ENCODE results near the gene LMNTD1.

LMNTD1 gene

DNA sequence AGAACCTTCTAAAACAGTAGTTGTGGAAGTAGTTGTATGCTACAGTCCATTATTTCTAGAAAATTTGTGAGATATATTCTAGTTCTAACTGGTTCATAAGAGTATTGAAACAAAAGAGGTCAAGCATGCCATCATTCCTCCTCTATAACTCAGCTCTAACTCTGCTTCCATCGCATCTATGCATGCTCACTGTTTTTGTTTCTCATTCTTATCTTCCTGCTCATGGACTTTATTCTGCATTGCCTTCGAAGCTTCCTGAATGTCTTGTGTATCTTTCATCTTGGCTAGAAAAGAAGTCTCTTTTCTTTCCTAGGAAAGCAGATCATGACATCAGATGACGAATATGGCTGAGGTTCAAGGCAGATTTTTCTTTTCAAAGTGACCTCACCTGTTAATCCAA, 402 bp downstream of the LMNTD1 start:
- DNase-seq (ENCODE audit: low read depth in 2 of 2), result no peak

DNA sequence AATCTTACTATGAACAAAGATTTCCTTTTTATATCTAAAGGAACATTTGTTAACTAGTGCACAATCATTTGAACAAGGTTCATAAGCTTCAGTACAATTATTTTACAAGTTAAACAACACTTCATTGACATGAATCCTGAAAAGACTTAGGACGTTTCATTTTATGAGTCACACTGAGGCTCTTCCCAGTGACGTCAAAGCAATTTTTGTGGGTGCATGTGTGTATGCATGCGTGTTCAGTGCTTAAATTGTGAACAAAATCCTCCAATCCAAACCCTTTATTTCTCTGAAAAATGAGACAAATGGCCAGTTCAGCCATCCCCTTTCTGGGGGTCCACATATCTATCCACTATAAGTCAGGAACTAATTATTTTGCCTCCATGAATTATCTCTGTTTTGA, 2.9 kb downstream of the LMNTD1 start:
- DNase-seq (ENCODE audit: low read depth in 2 of 2), result no peak

DNA sequence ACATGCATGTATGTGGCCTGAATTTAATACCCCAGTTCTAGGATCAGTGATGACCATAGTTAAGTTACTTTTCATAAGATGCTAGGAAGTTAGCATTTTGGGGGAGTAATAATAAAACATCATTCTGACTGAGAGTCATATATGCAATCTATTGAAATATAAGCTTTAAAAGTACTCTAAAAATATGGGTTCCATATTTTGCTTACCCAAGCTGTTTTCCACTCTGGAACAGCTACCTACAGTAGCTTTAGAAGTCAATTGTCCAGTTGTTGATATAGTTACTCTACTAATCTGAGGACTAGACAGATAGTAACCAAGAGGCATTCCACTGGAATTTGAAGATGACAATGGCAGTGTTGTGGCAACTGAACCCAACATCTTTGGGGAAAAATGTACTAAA, 4.0 kb downstream of the LMNTD1 start:
- no peak for DNase-seq (ENCODE audit: low read depth in 2 of 2)

DNA sequence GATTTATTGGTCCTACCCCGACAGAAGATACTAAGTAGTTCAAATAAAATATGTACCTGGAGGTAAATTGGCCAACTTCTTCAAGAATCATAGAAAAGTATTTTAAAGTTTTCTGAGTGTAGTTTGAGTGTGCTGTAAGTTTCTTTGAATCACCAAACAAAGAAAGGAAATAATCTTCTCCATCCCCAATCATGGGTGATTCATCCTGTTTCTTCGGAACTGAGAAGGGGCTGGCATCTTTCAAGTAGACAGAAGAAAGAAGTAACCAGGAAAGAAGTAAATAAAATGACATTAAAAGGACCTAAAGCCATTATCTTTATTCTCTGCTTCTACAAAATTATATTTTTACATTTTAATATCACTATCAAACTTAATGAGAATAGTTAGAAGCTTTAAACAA, 6.8 kb downstream of the LMNTD1 start:
- DNase-seq (ENCODE audit: low read depth in 2 of 2), result no peak

DNA sequence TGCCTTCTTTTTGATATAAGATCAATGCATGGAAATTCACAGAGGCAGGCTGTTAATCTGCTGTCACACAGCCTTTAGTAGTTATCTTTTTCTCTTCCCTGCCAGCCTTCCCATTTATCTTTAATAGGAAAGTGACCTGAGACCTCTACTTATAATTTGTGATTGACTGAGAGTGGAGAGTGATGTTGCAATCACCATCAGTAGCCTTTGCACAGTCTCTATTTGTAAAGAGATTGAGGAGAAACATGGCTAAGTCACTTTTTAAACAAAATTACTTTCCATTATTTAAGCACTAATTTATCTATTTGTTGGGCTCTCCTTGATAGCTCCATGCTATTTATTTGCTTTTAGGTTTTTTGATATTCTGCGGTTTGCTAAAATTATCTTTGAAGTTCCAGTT, 19.9 kb downstream of the LMNTD1 start:
- no peak for DNase-seq (ENCODE audit: low read depth in 2 of 2)

DNA sequence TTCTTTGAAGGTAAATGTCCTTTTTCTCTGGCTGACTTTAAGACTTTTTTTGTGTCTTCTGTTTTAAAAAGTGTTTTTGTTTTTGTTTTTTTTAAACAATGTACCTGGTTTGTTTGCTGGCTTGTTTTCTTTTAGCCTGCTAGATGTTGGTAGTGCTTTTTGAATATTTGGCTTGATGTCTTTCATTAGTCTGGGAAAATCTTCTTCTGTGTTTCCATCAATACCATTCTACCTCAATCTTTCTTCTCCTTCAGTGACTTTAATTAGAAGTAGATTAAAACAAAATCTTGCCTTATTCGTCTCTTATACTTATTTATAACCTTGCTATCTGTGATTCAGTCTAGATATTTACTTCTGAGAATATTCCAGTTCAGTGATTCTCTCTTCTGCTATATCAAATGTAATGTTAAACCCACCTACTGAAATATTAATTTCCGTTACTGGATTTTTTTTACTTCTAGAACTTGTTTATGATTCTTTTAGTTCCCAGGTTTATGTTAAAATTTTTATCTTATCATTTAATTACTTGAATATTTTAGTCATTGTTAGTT, 21.5 kb downstream of the LMNTD1 start:
- no peak for DNase-seq (ENCODE audit: low read depth in 2 of 2)

DNA sequence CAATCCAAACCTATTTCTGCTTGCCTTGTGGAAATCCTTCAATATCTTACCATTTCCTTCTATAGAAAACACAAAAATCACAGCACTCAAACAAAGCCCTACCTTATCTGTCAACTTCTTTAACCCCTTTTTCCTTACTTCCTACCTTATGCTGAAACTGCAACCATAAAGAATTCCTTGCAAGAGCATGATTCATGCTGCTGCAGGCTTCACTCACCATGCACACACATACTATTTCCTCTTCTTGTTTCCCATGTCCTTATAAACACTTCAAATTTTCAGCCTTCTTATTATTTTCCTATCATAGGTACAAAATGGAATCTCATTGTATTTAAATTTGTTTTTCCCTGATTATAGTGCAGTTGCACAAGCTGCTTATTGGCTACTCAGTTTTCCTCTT, 23.3 kb downstream of the LMNTD1 start:
- no peak for DNase-seq (ENCODE audit: low read depth in 2 of 2)

DNA sequence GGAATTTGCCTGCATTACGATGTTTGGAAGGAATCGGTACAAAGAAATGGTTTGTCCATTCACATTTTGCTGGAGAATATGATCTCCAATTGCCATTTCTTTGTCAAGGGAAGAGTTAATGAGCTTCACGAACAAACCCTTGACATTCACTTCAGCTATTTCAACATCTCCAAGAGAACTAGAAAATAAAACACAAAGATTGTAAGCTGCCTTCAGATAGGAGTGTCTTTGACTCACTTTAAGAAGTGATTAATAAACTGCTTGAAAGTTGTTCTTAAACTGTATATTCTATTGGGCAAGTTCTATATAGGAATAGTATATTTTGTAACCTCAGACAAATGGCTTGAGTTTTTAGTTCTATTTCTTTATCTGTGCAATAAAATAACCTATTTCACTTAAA, 26.3 kb downstream of the LMNTD1 start:
- no peak for DNase-seq (ENCODE audit: low read depth in 2 of 2)

DNA sequence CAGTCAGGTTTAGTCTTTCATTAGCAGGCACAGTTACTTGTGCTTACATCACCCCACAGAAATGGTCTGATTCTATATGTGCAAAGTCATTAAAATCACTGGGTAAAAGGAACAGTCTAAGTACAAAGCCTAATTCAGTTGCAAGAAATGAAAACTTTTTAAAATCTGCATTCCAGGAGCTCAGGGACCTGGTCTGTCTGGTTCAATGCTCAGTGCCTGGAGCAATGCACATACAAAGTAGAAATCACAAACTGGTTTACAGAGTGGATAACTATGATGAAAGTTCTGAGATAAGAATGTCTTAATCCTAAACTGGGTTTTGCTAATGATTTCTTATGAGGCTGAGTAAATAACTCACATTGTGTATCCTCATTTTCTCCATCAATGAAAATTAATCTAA, 28.7 kb downstream of the LMNTD1 start:
- DNase-seq (ENCODE audit: low read depth in 2 of 2), result no peak

DNA sequence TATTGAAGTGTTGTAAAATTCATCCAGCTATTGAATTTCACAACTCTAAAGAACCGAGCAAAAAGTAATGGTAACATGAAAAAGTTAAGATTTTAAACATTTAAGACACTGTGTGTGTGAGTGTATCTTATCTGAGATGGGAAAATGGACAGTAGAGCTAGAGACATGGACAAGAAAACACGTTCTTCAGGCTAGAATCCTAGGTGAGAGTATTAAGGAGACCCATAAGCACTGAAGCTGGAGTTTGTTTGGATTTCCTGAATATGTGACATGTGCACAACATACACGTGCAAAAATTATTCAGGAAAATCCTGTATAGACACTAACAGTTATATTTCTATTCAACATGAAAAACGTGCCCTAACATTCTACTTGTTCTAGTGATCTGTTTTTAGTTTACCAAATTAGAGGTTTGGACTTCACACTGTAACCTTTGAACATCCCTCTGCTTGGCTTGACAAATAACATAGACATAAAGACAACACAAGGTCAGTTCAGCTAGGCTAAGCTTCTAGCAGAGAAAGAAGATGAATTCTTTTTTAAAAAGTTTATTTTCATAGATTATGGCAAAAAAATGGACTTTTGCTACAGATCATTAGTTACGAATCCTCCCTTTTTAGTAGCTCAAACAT, 31.3 kb downstream of the LMNTD1 start:
- no peak for DNase-seq (ENCODE audit: low read depth in 2 of 2)

DNA sequence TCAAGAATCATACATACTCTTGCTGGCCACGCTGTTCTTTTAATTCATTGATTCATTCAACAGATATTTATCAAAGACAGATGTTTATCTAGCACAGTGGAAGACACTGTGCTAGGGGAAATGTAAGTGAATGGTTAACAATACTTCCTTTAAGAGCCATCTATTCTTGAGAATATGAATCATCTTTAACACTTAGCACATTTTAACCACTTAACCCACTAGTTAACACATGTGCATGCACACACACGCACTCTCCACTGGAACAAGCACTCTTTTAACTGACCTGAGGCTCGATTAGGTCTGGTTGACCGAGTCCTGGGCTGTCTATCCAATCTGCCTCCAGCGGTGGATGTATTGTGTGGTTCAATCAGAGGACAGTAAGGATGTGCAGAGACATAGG, 34.6 kb downstream of the LMNTD1 start:
- DNase-seq (ENCODE audit: low read depth in 2 of 2), result no peak

DNA sequence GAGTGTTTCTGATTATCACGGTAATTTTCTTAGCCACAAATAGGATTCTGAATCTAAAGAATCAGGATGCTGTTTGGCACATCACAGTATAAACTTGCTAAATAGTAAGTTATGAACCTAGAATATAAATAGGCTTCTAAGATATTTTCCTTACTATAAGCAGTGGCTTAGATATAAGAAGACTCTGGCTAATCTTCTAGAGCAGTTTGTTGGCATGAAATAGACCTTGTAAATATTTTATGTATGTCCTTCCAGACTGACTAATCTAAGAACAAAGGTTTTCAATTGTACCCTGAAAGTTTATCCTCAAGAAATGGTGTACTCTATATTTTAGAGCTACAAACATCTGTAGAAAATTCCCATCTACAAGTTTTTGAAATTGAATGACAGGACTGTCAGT, 48.3 kb downstream of the LMNTD1 start:
- DNase-seq (ENCODE audit: low read depth in 2 of 2), result no peak

DNA sequence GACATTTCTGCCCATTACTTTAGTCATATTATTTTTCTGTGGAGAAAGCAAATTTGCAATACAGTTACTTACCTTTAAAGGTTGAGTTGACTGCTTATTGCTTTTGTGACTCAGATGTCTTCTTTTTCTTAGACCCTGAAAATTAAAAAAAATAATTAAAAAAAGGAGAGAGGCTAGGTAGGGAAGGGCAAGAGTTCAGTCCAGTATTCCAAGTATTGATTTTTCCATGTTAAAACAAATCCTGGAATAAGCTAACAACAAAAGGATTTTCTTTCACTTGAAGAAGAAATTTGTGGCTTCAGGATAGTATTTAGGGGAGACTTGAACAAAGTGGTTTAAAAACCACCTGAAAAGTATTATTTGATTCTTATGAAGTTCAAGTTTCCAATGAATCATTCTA, 49.4 kb downstream of the LMNTD1 start:
- no peak for DNase-seq (ENCODE audit: low read depth in 2 of 2)

DNA sequence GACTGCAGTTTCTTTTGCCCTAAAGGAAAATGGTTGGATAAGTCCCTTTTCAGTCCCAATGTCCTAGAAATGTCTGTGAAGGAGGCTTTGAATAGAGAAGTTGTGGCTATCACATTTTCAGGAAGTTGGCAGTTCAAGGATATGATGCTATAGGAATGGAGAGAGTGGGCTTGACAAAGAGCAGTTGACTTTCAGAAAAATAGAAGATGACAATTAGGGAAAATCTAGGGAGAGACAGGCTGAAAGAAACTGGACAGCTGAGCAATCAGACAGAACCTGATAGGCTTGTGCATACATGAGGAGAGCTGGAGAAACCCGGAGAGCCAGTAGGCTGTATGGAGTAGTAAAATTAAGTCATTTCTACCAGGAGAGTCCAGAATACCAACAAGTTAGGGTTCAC, 50.5 kb downstream of the LMNTD1 start:
- no peak for DNase-seq (ENCODE audit: low read depth in 2 of 2)

DNA sequence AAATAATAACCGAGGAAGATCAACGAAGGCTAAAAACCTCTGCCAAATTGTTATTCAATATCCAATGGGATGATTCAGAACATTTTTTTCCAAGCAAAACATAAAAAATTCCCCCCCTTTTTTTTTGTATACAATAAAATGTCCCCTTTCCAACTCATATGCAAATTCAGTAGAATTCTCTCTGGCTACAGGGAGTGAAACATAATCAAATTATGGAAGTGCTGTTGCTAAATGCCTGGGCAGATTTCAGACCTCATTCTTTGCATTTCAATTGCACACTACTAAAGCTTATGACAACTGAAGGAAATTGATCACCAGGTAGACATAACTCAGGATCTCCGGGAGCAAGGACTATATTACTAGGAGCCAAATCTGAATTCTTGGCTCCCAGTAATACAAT, 51.0 kb downstream of the LMNTD1 start:
- no peak for DNase-seq (ENCODE audit: low read depth in 2 of 2)

DNA sequence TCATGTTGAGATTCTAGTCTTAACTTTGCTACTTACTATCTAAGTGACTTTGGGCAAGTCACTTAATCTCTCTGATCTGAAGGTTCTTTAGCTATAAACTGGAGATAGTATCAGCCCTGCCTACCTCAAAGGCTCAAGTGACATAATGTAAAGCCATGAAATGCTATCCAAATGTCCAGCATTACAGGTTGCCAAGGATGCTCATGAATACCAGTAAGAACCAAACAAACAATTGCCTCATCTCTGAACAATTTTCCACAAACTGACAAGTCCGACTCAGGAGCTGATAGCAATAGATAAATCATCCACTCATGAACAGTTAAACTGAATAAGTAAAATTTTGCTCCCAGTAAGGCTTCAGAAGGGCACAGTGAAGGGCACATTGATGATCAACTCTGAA, 51.5 kb downstream of the LMNTD1 start:
- DNase-seq (ENCODE audit: low read depth in 2 of 2), result no peak

DNA sequence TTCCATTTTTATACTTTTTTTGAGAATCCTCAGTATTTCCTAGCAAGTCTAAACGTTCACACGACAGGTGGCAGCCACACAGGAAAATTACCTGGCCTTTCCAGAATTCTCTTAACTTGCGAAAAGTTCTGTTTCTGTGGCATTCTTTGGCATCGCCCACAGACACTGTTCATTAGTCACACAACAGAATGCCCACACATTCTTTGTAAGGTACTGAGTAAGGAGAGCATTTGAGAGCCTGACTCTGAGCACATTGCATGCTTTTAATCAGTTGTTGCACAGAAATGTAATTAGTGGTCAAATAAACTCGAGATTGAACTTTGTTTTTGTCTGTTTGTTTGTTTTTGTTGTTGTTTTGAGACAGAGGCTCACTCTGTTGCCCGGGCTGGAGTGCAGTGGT, 52.4 kb downstream of the LMNTD1 start:
- no peak for DNase-seq (ENCODE audit: low read depth in 2 of 2)

DNA sequence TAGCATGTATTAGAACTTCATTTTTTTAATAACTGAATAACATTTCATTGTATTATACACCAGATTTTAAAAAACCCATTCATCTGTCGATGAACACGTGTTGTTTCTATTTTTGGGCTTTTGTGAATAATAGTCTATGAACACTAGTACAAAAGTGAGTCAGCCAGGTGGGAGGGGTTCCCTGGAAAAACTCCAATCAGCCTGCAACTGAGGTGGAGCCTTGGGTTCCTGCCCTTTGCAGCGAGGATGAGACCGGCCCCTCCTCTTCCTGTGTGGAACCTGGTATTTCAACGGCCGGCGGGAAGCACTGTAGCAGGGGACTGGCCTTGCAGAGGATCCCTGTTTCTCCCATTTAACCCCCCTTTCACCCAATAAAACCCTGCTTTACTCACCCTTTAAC, 56.1 kb downstream of the LMNTD1 start:
- no peak for DNase-seq (ENCODE audit: low read depth in 2 of 2)

DNA sequence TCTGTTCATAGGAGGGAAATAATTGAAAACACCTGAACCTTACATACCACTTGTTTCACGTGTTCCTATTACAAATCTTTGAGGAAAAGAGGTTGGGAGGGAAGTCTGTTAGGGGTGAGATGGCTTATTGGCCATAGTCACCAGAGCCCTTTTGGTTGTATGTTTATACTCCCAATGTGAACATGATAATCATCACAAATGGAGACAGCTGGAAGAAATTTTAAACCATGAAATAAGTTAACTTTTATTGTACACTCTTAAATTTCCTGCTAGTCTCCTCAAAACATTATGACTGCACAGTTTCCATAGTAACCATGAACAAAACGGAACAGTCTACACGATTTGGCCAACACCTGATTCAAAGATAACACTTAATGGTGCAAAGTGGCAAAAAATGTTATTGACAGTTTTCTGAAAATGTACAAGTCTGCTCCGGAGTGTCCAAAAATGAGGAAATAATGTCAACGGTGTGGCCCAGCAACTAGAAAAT, 56.9 kb downstream of the LMNTD1 start:
- DNase-seq (ENCODE audit: low read depth in 2 of 2), result no peak

DNA sequence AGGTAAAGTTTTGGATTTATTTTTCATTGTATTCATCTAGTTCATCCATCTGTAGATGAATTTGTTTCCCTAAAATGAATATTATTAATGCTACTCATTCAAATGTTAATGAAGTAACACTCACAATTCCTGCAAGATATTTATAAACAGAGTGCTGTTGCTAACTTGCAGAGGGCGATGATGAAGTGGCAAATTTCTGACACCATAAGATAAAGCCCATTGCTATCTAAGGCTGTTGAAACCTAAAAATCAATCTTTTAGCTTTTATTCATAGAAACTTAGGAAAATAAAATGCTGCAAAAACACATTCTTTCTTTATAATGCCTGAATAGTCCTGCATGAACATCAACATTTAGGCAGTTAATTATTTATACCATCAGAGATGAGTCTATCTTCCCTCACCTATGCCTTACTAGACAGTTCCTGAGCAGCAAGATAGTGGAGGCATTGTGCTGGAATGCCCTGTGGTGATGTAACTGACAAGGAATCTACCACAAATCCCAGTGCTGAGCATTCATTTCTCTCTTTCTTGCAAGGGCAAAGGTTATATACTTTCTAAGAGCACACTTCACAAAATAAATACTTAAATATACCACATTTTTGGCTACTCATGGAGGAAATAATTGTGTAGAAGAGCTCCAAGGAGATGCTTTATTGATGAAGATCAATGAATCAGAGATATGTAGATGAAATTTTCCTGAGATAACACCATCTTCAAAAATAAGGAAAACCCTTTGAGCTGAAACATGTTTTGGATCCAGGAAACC, 57.6 kb downstream of the LMNTD1 start:
- no peak for DNase-seq (ENCODE audit: low read depth in 2 of 2)

DNA sequence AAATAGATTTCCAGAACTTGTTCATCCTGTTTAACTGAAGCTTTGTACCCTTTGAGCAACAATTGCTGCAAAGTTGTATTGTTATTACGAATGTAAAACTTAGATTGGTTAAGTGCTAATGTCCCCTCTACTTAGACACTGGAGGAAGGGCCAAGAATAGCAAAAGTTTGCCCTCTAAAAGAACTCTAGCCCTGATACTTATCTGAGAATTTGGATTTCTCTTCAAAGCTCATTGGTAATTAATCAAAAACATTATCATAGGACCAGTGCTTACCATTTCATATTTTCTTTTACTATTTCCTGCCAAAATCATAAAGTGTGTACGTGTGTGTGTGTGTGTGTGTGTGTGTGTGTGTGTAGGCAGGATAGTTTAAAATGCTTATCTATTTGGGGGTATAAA, 58.2 kb downstream of the LMNTD1 start:
- no peak for DNase-seq (ENCODE audit: low read depth in 2 of 2)

DNA sequence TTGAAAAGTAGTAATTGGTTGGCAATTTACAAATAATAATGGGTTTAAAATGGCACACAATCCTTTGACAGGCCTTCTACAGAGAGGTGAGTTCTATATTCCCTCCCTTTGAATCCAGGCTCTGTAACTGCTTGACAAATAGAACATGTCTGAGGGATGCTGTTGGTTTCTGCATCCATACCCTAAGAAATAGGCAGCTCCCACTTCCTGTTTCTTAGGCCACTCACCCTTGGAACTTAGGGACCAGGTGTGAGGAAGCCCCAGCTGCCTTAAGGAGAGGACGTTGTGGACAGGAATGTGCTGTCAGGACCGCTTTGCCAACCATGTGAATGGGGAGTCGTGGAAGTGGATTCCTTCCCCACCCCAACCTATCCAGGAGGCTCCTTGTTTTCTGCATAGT, 59.4 kb downstream of the LMNTD1 start:
- DNase-seq (ENCODE audit: low read depth in 2 of 2), result no peak

All from stimulated activated CD4-positive, alpha-beta T cell treated with anti-CD3 and anti-CD28 coated beads, Interleukin-15, amount 100 ng/mL, for 48 hours (primary cell).